Cardiac muscle cell (in vitro differentiated cells and primary cell): Measurements from ENCODE around the gene COL21A1. TPM values are rescaled to one million over a fixed set of nuclear protein-coding genes. Genes with fewer than 3 reads are reported as not detected.

Experiments
- DNase-seq, 2 donors: peaks; one replicate each; pipeline versions ENCODE4 v3.0.0 to v3.0.0-alpha.2; 2010 to 2017; ENCODE audit warnings: low read depth in 1 of 2, low spot score in 1 of 2
- H3K27ac ChIP-seq: fragments of 200-600 bp; sonication (generic); 2 replicates; pipeline ENCODE4 v1.5.1; 2016
- H3K27me3 ChIP-seq: fragments of 200-600 bp; sonication (generic); 2 replicates; pipeline ENCODE4 v1.6.0; 2016; ENCODE audit warnings: control low read depth
- H3K36me3 ChIP-seq: fragments of 200-600 bp; sonication (generic); 2 replicates; pipeline ENCODE4 v1.5.1; 2016; ENCODE audit warnings: control low read depth
- H3K4me1 ChIP-seq: fragments of 200-600 bp; sonication (generic); 2 replicates; pipeline ENCODE4 v1.8.1; 2017; ENCODE audit warnings: low read depth, mild to moderate bottlenecking, mixed run types
- H3K4me3 ChIP-seq: fragments of 200-600 bp; sonication (generic); 2 replicates; pipeline ENCODE4 v1.5.1; 2016; ENCODE audit warnings: mild to moderate bottlenecking
- H3K9me3 ChIP-seq: fragments of 200-600 bp; sonication (generic); 2 replicates; pipeline ENCODE4 v1.5.1; 2017; ENCODE audit warnings: low read depth, mild to moderate bottlenecking, control low read depth
- CTCF ChIP-seq: IDR thresholded peaks from 2 replicates; pipeline ENCODE4 v1.5.1; 2012; ENCODE audit warnings: low read depth, mild to moderate bottlenecking, low read length
- polyA plus RNA-seq: library from polyadenylated mRNA; unstranded; fragments of >200 nt; fragmentation: Nextera tagmentation; extraction: Ambion mirVana; gene quantifications from 2 replicates; pipeline ENCODE4 v1.2.1, GENCODE V29; 2016
- total RNA-seq: library from RNA; depleted of rRNA; stranded (reverse); fragments of >200 nt; gene quantifications from 2 replicates; pipeline ENCODE4 v1.2.3, GENCODE V29; 2016

The COL21A1 gene
- total and polyA plus RNA-seq, 2 experiments from 2014 or later: 0.83 to 1.4 TPM

- Histone ChIP-seq H3K27ac (peak overlapping the region; percentile 5), H3K4me1 (peaks cover 17% of the 10 kb centered on the region), H3K36me3 (no peaks in the 10 kb centered on the region), H3K9me3 (no peaks in the 10 kb centered on the region), H3K27me3 (no peaks in the 10 kb centered on the region), H3K4me3 (no peak overlapping the region)
- no peak for TF ChIP-seq CTCF
- no peak for DNase-seq
Observed at GRCh38 chr6:56026455-56027180, 220.8 kb downstream of the COL21A1 start.

GRCh38 chr6:56025795-56026194 is 221.6 kb downstream of the COL21A1 start:
- Histone ChIP-seq H3K4me3 (no peak overlapping the region), H3K27ac (no peak overlapping the region), H3K36me3 (no peaks in the 10 kb centered on the region), H3K9me3 (no peaks in the 10 kb centered on the region), H3K4me1 (peaks cover 17% of the 10 kb centered on the region), H3K27me3 (no peaks in the 10 kb centered on the region)
- peak in 1 of 2 donors; percentile 71 for DNase-seq
- no peak for TF ChIP-seq CTCF

GRCh38 chr6:56024931-56025330 is 222.4 kb downstream of the COL21A1 start:
- no peak for TF ChIP-seq CTCF
- Histone ChIP-seq H3K4me1 (peaks cover 17% of the 10 kb centered on the region), H3K27me3 (no peaks in the 10 kb centered on the region), H3K27ac (no peak overlapping the region), H3K4me3 (no peak overlapping the region), H3K36me3 (no peaks in the 10 kb centered on the region), H3K9me3 (no peaks in the 10 kb centered on the region)
- no peak for DNase-seq

- peaks cover 17% of the 10 kb centered on the region for H3K4me1 ChIP-seq
- no peaks in the 10 kb centered on the region for H3K27me3 ChIP-seq
- DNase-seq: no peak
- H3K9me3 ChIP-seq: no peaks in the 10 kb centered on the region
- H3K4me3 ChIP-seq: no peak overlapping the region
- H3K36me3 ChIP-seq: no peaks in the 10 kb centered on the region
- no peak for TF ChIP-seq CTCF
- H3K27ac ChIP-seq: no peak overlapping the region
Observed at GRCh38 chr6:56023829-56024228, 223.6 kb downstream of the COL21A1 start.

GRCh38 chr6:56022678-56023077 is 224.7 kb downstream of the COL21A1 start:
- no peaks in the 10 kb centered on the region for H3K27me3 ChIP-seq
- H3K27ac ChIP-seq: no peak overlapping the region
- H3K9me3 ChIP-seq: no peaks in the 10 kb centered on the region
- peaks cover 17% of the 10 kb centered on the region for H3K4me1 ChIP-seq
- H3K36me3 ChIP-seq: no peaks in the 10 kb centered on the region
- no peak for DNase-seq
- no peak overlapping the region for H3K4me3 ChIP-seq
- TF ChIP-seq CTCF: no peak
